ENCODE measurements around the gene DUSP15.

- TF ChIP-seq CTCF (IDR thresholded peaks at IDR 0.05; ENCODE audit: poor library complexity, severe bottlenecking) (no peak), EZH2 (IDR thresholded peaks at IDR 0.05; ENCODE audit: borderline replicate concordance, insufficient read depth, low read length, poor library complexity, severe bottlenecking) (no peak), REST (IDR thresholded peaks at IDR 0.05; ENCODE audit: borderline replicate concordance) (no peak), RAD21 (conservative IDR thresholded peaks at IDR 0.05) (no peak), POLR2AphosphoS5 (IDR thresholded peaks at IDR 0.05) (no peak), MXI1 (conservative IDR thresholded peaks at IDR 0.05; ENCODE audit: poor library complexity, severe bottlenecking) (no peak)
Measured at GRCh38 chr20:31827059-31827458, 43.3 kb downstream of the DUSP15 start.
